Activated T-helper 1 cell treated with anti-CD3 and anti-CD28 coated beads, Interleukin-12 subunit alpha, Interleukin-12 subunit beta, Interleukin-2, Interleukin-4 antibody, amounts not matched to agents 30 ng/mL and 10 ng/mL and 1 ng/mL, durations not matched to agents 14 hours and 24 hours and 36 hours (primary cell): ENCODE data around the gene CIBAR2. TPM values are rescaled to one million over a fixed set of nuclear protein-coding genes. Genes with fewer than 3 reads are reported as not detected.
A peak's percentile ranks its signal among the peaks of the same experiment; 100 is the strongest.

ENCODE experiments used
- DNase-seq: peaks from one replicate; pipeline ENCODE4 v3.0.0; 2021; ENCODE audit warnings: low spot score
- H3K27ac Mint-ChIP-seq: one replicate; pipeline ENCODE4 v1.8.0; 2021; ENCODE audit warnings: mild to moderate bottlenecking, mixed read lengths
- H3K27me3 Mint-ChIP-seq: one replicate; pipeline ENCODE4 v1.8.0; 2022; ENCODE audit warnings: mild to moderate bottlenecking, moderate library complexity, mixed read lengths; ENCODE audit not compliant: insufficient read depth
- H3K36me3 Mint-ChIP-seq: one replicate; pipeline ENCODE4 v1.8.0; 2021; ENCODE audit warnings: low read depth, mixed read lengths
- H3K4me1 Mint-ChIP-seq: one replicate; pipeline ENCODE4 v1.8.0; 2021; ENCODE audit warnings: low read depth, mixed read lengths
- H3K4me3 Mint-ChIP-seq: one replicate; pipeline ENCODE4 v1.8.0; 2021; ENCODE audit warnings: mild to moderate bottlenecking, moderate library complexity, mixed read lengths
- H3K9me3 Mint-ChIP-seq: one replicate; pipeline ENCODE4 v1.8.0; 2021; ENCODE audit warnings: mixed read lengths
- intact Hi-C: fragments of 100-400 bp; cut with micrococcal nuclease; formaldehyde crosslinking; loops from one replicate; pipeline ENCODE4 v1.15.1; 2024
- total RNA-seq: library from RNA; stranded (reverse); gene quantifications from 2 replicates; pipeline ENCODE4 v1.2.3, GENCODE V29; 2022

CIBAR2 gene
- total RNA-seq: not detected in 2 replicates

DNA sequence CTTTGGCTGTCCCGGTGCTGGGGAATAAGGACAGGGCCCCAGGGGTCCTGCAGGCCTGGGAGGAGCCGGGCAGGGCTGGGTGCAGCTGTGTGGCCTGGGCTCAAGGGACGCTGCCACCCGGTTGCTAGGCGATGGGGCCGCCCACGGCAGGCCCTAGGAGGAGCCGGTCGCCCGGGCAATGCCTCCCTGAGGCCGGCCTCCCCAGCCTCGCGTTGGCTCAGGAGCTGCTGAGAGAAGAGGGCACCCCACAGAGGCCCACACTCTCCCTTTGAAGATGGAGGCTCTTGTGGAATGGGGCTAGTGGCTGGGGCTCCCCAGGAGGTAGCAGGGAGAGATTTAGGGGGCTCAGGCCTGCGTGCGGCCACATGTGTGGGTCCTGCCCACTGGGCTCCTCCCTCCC lies at the start of gene CIBAR2:
Gene CIBAR2, minus strand, starts transcription at position 109 of the 400 bp plus-strand sequence. CDS start 120 bp downstream, outside the sequence.
- Mint-ChIP-seq H3K4me1 (peaks cover 7% of the 10 kb centered on the region), H3K27ac (no peak within 1 kb of the TSS), H3K36me3 (no peaks in the 10 kb centered on the region), H3K9me3 (no peaks in the 10 kb centered on the region), H3K27me3 (peaks cover under 1% of the 10 kb centered on the region), H3K4me3 (no peak within 1 kb of the TSS)
- intact Hi-C loops: loop anchor here (10.0 kb wide), 1 partner anchor 502 kb away; the partner anchor contains the start of gene GSE1
- DNase-seq: no peak

- no peak for DNase-seq
- H3K27me3 Mint-ChIP-seq: peaks cover 9% of the 10 kb centered on the region
- peaks cover 10% of the 10 kb centered on the region for H3K4me1 Mint-ChIP-seq
Observed at GRCh38 chr16:85159179-85159980, 47.1 kb upstream of the CIBAR2 start.

DNA sequence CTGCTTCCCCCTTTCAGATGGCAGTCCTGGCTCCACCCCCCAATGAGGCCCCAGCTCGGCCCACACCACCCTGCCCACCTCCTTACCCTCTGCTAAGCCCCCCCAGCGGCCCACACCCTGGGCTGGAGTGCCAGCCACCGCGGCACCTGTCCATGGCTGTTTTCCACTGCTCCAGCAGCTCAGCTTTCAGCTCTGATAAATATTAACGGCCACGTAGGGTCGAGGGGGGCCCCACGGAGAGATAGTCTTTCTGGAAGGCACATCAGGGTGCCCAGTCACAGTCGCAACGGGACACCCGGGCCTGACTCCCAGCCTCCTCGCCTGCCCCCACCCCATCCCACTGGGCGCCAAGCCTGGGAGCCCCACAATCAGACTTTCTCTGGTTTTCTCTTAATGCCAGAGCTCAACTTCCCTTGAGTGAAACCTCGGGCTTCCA lies 46.5 kb upstream of the CIBAR2 start:
- no peaks in the 10 kb centered on the region for H3K9me3 Mint-ChIP-seq
- intact Hi-C loops: no loop called here
- no peak for DNase-seq
- H3K36me3 Mint-ChIP-seq: no peaks in the 10 kb centered on the region
- H3K27ac Mint-ChIP-seq: no peak overlapping the region
- H3K4me1 Mint-ChIP-seq: peaks cover 10% of the 10 kb centered on the region
- H3K4me3 Mint-ChIP-seq: no peak overlapping the region
- H3K27me3 Mint-ChIP-seq: peaks cover 8% of the 10 kb centered on the region

More at GRCh38 chr16:85159179-85159980, 47.1 kb upstream of the CIBAR2 start:
- Mint-ChIP-seq H3K9me3 (no peaks in the 10 kb centered on the region), H3K4me3 (no peak overlapping the region), H3K36me3 (no peaks in the 10 kb centered on the region), H3K27ac (no peak overlapping the region)
- intact Hi-C loops: no loop called here

GRCh38 chr16:85157813-85158742 lies 45.8 kb upstream of the CIBAR2 start:
- DNase-seq: no peak
- H3K27me3 Mint-ChIP-seq: peaks cover 6% of the 10 kb centered on the region
- no peaks in the 10 kb centered on the region for H3K36me3 Mint-ChIP-seq
- intact Hi-C loops: no loop called here
- peak overlapping the region; percentile 74 for H3K27ac Mint-ChIP-seq
- no peak overlapping the region for H3K4me3 Mint-ChIP-seq
- peaks cover 10% of the 10 kb centered on the region for H3K4me1 Mint-ChIP-seq
- no peaks in the 10 kb centered on the region for H3K9me3 Mint-ChIP-seq

- no peak for DNase-seq
- H3K4me3 Mint-ChIP-seq: no peak overlapping the region
- H3K27ac Mint-ChIP-seq: peak overlapping the region; percentile 74
- intact Hi-C loops: no loop called here
- peaks cover 6% of the 10 kb centered on the region for H3K27me3 Mint-ChIP-seq
- no peaks in the 10 kb centered on the region for H3K36me3 Mint-ChIP-seq
- H3K4me1 Mint-ChIP-seq: peaks cover 10% of the 10 kb centered on the region
- H3K9me3 Mint-ChIP-seq: no peaks in the 10 kb centered on the region
Observed at GRCh38 chr16:85157372-85157771, 45.1 kb upstream of the CIBAR2 start.

GRCh38 chr16:85156869-85157268 lies 44.6 kb upstream of the CIBAR2 start:
- Mint-ChIP-seq H3K27ac (no peak overlapping the region), H3K4me1 (peaks cover 10% of the 10 kb centered on the region), H3K27me3 (peaks cover 6% of the 10 kb centered on the region), H3K36me3 (no peaks in the 10 kb centered on the region), H3K9me3 (no peaks in the 10 kb centered on the region), H3K4me3 (no peak overlapping the region)
- no peak for DNase-seq
- intact Hi-C loops: no loop called here

GRCh38 chr16:85156440-85156839 lies 44.2 kb upstream of the CIBAR2 start:
- H3K36me3 Mint-ChIP-seq: no peaks in the 10 kb centered on the region
- no peak overlapping the region for H3K4me3 Mint-ChIP-seq
- H3K27ac Mint-ChIP-seq: no peak overlapping the region
- DNase-seq: no peak
- H3K4me1 Mint-ChIP-seq: peaks cover 10% of the 10 kb centered on the region
- intact Hi-C loops: no loop called here
- H3K9me3 Mint-ChIP-seq: no peaks in the 10 kb centered on the region
- peaks cover 6% of the 10 kb centered on the region for H3K27me3 Mint-ChIP-seq

GRCh38 chr16:85153656-85154091 lies 41.4 kb upstream of the CIBAR2 start:
- Mint-ChIP-seq H3K36me3 (no peaks in the 10 kb centered on the region), H3K27me3 (peaks cover 6% of the 10 kb centered on the region), H3K4me3 (no peak overlapping the region), H3K9me3 (no peaks in the 10 kb centered on the region), H3K27ac (no peak overlapping the region), H3K4me1 (peaks cover 10% of the 10 kb centered on the region)
- intact Hi-C loops: no loop called here
- DNase-seq: no peak

DNA sequence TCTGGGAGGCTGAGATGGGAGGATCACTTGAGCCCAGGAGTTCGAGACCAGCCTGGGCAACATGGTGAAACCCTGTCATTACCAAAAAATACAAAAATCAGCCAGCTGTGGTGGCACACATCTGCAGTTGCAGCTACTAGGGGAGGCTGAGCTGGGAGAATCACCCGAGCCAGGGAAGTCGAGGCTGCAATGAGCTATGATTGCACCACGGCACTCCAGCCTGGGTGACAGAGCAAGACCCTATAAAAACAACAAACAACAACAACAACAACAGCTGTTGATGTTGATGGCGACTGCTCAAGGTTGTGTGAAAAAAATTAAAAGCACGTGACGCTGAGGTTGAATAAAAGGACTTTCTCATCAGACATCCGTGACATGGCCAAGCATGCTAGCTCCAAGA lies 40.8 kb upstream of the CIBAR2 start:
- Mint-ChIP-seq H3K27ac (no peak overlapping the region), H3K4me1 (peaks cover 7% of the 10 kb centered on the region), H3K27me3 (peaks cover 6% of the 10 kb centered on the region), H3K4me3 (no peak overlapping the region), H3K36me3 (no peaks in the 10 kb centered on the region), H3K9me3 (no peaks in the 10 kb centered on the region)
- DNase-seq: no peak
- intact Hi-C loops: no loop called here

DNA sequence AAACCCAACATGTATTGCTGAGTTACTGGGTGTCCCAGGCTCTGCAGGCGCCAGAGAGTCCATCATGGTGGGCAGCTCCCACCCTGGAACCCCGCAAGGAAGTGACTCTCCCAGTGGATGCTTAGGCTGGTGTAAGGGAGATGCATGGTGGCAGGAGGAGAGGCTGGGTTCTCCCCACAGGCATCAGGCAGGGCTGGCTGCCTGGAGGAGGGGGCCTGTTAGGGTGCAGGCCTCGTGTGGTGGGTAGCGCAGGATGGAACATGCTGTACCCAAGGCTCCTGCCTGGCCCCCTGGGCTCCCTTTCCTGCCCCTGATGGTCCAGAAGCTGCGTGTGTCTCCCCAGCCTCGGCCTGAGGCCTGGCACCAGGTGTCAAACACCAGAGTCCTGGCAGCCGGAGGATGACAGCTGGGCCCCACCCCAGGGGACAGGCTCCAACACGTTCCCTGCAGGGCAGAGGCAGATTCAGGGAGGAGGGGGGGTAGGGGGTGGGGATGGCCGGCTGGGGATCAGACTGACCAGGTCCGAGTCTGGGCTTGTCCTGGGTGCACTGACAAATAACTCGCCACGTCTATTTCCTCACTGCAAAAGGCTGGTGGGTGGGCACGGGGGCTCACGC lies 40.2 kb upstream of the CIBAR2 start:
- Mint-ChIP-seq H3K36me3 (no peaks in the 10 kb centered on the region), H3K27me3 (peaks cover 2% of the 10 kb centered on the region), H3K9me3 (no peaks in the 10 kb centered on the region), H3K4me1 (peaks cover 2% of the 10 kb centered on the region), H3K27ac (no peak overlapping the region), H3K4me3 (no peak overlapping the region)
- DNase-seq: no peak
- intact Hi-C loops: no loop called here

GRCh38 chr16:85151603-85152413 lies 39.5 kb upstream of the CIBAR2 start:
- no peaks in the 10 kb centered on the region for H3K4me1 Mint-ChIP-seq
- peaks cover 2% of the 10 kb centered on the region for H3K27me3 Mint-ChIP-seq
- no peaks in the 10 kb centered on the region for H3K36me3 Mint-ChIP-seq
- H3K27ac Mint-ChIP-seq: no peak overlapping the region
- no peaks in the 10 kb centered on the region for H3K9me3 Mint-ChIP-seq
- intact Hi-C loops: no loop called here
- no peak for DNase-seq
- H3K4me3 Mint-ChIP-seq: no peak overlapping the region

DNA sequence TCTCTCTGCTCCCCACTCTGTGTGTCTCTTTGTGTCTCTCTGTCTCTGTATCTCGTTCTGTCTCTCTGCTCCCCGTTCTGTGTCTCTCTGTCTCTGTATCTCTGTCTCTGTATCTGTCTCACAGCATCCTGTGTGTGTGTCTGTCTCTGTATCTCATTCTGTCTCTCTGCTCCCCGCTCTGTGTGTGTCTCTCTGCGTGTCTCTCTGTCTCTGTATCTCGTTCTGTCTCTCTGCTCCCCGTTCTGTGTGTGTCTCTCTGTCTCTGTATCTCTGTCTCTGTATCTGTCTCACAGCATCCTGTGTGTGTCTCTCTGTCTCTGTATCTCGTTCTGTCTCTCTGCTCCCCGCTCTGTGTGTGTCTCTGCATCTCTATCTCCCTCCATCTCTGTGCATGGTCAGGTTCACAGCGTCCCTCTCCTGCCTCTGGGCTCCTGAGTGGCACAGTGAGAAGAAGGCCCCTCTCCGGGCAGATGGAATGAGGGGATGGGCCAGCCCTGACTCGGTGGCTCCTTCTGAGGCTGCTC lies 38.9 kb upstream of the CIBAR2 start:
- Mint-ChIP-seq H3K36me3 (no peaks in the 10 kb centered on the region), H3K4me3 (no peak overlapping the region), H3K4me1 (no peaks in the 10 kb centered on the region), H3K27ac (no peak overlapping the region), H3K27me3 (peaks cover 2% of the 10 kb centered on the region), H3K9me3 (no peaks in the 10 kb centered on the region)
- no peak for DNase-seq
- intact Hi-C loops: no loop called here
